HG03457 (cell line): ENCODE data around the gene PTBP1.
"Not testable (repeated sequence)": the region's sequence is repeated elsewhere in the genome, so short reads cannot be mapped to it uniquely, and the experiment has no call there.

Source experiments
- ATAC-seq: cut with Tn5 transposase; IDR thresholded peaks from one replicate; pipeline ENCODE4 v1.9.1; 2021; ENCODE audit warnings: moderate number of reproducible peaks; ENCODE audit not compliant: unreplicated experiment

Gene PTBP1

GRCh38 chr19:824885-825284 lies 27.6 kb downstream of the PTBP1 start:
- ATAC-seq: no peak

GRCh38 chr19:825897-826644 lies 28.8 kb downstream of the PTBP1 start:
- ATAC-seq: no peak

DNA sequence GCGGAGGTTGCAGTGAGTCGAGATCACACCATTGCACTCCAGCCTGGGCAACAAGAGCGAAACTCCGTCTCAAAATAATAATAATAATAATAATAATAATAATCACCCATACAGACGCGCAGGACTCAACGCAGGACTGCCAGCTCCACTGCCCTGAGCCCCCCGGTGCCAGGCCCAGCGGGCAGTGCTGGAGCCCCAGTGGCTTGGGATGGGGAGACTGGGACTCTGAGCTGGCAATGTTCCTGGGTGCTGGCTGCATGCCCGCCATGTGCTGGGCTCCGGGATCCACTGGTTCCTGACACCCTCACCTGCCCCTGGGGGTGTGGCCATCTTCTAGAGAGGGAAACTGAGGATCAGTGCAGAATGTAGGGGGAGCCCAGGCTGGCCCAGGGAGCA lies 30.1 kb downstream of the PTBP1 start:
- no peak for ATAC-seq

DNA sequence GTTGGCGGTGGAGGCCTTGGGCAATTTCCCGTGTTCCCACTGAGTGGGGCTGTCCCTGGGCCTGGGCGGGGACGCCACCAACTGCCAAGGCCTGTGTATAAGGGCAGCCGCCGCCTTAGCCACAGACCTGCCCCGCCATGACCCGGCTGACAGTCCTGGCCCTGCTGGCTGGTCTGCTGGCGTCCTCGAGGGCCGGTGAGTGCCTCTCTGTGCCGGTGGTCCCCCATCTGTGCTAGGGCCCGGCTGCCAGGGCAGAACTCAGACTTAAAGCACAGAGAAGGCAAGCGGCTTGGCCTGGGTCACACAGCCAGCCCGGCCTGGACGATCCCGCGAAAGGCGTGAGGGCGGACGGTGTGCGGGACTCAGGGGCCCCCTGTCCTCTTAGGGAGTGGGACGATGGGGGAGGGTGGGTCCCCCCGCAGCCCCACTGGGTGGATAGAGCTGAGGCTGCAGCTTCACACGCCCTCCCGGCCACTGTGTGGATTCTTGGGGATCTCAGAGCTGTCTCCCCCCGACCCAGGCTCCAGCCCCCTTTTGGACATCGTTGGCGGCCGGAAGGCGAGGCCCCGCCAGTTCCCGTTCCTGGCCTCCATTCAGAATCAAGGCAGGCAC lies 30.6 kb downstream of the PTBP1 start, which contains the start of gene AZU1:
Gene AZU1 (plus strand): TSS at position 128 of the 612 bp plus-strand sequence. CDS start 10 bp downstream, at position 138.
- no peak for ATAC-seq

GRCh38 chr19:829129-829758 lies 32.0 kb downstream of the PTBP1 start:
- ATAC-seq: no peak

DNA sequence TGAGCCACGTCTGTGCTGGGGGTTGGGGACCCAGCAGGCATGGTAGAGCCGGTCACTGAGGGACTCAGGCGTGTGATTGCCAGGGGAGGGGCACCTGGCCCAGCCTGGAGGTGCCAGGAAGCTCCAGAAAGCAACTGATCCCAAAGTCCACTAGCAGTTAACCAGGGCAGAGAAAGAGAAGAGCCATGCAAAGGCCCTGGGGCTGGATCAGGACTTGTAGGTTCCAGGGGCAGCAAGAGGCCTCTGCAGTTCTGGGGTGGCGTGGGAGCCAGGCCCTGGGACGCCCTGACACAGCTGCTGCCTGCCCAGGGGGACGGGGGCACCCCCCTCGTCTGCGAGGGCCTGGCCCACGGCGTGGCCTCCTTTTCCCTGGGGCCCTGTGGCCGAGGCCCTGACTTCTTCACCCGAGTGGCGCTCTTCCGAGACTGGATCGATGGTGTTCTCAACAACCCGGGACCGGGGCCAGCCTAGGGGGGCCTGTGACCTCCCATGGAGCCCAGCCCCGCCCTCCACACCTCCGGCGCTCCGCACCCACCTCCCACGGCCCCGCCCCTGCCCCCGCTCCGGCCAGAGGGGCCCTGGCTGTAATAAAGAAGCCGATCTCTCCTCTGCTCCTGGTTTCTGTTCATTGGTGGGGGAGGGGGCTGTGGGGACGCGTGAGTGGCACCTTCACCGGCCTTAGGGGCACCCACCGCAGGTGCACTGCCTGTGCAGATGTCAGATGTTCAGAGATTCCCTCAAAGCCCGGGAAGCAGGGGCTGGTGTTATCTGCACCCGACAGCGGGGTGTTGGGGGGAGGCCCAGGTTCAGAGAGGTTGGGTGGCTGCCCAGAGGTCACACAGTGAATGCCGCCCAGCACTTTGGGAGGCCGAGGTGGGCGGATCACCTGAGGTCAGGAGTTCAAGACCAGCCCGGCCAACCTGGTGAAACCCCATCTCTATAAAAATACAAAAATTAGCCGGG lies 34.4 kb downstream of the PTBP1 start:
- no peak for ATAC-seq

DNA sequence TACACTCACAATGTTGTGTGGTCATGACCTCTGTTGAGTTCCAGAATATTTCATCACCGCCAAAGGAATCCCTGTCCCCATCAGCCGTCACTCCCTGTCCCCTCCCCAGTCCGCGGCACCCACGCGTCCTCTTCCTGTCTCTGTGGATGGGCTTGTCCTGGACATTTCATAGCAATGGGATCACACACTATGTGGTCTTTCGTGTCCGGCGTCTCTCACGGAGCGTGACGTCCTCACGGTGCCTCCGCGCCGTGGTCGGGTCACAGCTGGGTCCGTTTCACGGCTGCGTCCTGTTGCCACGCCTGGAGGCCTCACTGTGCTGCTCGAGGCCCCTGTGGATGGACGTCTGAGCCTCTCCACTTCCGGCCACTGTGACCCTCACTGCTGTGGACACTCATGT lies 37.0 kb downstream of the PTBP1 start:
- ATAC-seq: no peak

DNA sequence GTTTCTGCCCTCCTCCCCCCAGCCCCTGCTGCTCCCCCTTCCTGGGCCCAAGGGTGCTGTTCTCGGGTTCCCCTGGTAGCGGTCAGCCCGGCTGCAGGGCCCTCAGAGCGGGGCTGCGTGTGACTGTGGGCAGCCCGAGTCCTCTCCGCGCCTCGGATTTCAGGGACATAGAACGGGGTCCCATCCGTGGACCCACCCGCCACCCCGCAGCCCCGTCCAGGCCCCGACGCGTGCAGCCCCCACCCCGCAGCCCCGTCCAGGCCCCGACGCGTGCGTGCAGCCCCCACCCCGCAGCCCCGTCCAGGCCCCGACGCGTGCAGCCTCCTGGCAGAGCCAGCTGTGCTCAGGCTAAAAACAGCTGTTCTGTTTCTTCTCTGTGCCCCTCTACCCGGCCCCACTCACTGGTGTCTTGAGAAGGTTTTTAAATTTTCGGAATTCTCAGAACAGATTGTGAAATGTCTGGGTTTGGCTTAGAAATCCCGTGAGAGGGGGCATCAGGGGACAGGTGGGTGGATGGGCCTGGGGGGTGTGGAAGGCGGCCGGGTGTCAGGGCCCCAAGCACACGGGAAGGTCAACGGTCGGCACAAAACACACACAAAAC lies 38.1 kb downstream of the PTBP1 start:
- no peak for ATAC-seq

DNA sequence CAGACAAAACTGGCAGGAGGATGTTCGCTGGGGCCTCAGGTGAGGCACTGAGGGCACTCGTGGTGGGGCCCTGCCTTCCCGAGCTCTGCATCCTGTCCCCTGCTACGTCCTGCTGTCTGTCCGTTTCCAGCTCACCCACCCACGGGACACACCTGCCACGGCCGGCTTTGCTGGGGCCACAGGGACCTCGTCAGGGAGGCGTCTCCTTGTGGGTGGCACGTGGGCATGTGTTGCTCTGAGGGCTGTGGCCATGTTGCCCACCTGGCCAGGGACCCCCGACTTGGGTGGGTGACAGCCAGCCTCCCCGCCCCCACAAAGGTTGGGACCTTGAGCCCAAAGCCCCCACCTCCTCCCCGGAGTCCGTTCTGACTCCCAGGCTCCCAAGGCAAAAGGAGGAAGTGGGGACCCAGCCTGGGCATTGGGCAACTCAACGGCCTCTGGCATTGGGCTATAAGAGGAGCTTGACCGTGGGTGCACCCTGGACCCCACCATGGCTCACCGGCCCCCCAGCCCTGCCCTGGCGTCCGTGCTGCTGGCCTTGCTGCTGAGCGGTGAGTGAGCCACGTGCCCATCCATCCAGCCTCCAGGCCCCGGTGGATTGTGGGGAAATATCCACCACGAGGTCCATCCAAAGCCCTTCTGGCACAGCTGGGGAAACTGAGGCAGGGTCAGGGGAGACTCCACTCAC lies 43.4 kb downstream of the PTBP1 start, which contains the start of gene PRTN3:
Gene PRTN3 (plus strand): TSS at position 481 of the 688 bp plus-strand sequence. CDS start 10 bp downstream, at position 491.
- ATAC-seq: no peak

GRCh38 chr19:842802-843179 lies 45.5 kb downstream of the PTBP1 start:
- not testable (repeated sequence) for ATAC-seq

DNA sequence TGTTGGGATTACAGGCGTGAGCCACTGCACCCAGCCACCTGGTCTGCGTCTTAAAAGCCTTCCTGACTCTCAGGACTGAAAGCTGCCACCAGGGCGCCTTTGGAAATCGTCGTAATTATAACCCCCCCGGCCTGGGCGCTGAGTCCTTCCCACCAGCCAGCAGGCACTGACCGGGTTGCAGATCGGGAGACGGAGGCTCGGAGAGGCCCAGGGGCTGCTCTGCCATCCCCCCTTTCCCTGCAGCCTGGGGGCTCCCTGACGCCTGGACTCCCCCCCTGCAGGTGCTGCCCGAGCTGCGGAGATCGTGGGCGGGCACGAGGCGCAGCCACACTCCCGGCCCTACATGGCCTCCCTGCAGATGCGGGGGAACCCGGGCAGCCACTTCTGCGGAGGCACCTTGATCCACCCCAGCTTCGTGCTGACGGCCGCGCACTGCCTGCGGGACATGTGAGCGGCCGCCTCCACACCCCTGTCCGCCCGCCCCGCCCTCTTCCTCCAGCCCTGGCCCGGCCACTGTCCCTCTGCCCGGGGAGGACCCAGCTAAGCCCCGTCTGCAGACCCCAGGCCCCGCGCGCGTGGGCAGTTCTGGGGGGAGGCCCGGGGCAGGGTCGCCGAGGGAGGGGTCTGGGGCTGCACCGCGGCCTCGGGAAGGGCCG lies 46.1 kb downstream of the PTBP1 start:
- no peak for ATAC-seq

DNA sequence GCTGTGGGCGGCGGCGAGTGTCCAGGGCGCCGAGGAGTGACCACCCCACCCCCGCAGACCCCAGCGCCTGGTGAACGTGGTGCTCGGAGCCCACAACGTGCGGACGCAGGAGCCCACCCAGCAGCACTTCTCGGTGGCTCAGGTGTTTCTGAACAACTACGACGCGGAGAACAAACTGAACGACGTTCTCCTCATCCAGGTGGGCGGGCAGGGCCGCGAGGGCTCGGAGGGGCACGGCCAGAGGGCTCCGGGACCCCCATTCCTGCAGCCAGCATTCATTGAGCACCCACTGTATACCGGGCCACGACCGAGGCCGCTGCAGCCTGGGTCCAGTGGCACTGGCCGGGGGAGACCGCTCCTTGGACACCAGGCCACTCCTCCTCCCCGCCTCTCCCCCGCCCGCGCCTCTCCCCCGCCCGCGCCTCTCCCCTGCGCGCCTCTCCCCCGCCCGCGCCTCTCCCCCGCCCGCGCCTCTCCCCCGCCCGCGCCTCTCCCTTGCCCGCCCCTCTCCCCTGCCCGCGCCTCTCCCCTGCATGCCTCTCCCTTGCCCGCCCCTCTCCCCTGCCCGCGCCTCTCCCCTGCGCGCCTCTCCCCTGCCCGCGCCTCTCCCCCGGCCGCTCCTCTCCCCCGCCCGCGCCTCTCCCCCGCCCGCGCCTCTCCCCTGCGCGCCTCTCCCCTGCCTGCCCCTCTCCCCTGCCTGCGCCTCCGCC lies 46.7 kb downstream of the PTBP1 start:
- ATAC-seq: no peak

GRCh38 chr19:844546-844971 lies 47.3 kb downstream of the PTBP1 start:
- ATAC-seq: no peak

- ATAC-seq: no peak
Measured at GRCh38 chr19:845707-846521, 48.7 kb downstream of the PTBP1 start.

DNA sequence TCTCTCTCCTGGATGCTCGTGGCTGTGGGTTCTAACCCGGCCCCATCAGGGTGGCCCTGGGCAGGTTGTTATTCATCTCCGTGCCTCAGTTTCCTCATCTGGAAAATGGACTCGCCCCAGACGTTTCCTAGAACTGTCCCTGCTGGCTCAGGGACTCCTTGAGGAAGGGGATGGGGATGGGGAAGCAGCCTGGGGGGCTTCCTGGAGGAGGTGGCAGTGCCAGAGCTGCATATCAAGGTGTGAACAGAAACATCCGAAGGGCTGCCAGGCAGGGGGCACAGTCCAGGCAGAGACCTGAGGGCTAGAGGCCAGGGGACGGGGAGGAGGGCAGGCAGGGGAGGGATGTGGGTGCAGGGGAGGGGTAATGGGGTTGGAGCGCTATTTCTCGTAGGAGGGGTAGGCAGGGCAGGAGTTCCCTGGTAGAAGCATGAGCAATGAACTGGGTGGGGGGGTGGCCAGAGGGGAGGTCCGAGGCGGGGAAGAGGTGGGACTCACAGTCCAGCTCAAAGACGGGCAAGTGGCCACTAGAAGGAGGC lies 51.2 kb downstream of the PTBP1 start:
- no peak for ATAC-seq

- not testable (repeated sequence) for ATAC-seq
Measured at GRCh38 chr19:849195-849594, 51.9 kb downstream of the PTBP1 start.

GRCh38 chr19:850221-850978 lies 53.1 kb downstream of the PTBP1 start:
- no peak for ATAC-seq
